Activated effector memory CD4-positive, alpha-beta T cell treated with Interleukin-2 at 50 U/mL for 16 hours (primary cell): ENCODE data around the gene C9orf40.

ENCODE experiments used
- DNase-seq: peaks from one replicate; pipeline ENCODE4 v3.0.0-alpha.2; 2020

Gene C9orf40

GRCh38 chr9:74935008-74935407 is 17.7 kb downstream of the C9orf40 start:
- no peak for DNase-seq

- no peak for DNase-seq
These were observed 31.0 kb downstream of the C9orf40 start for GRCh38 chr9:74921737-74922136.

- DNase-seq, result no peak
These were observed 31.6 kb downstream of the C9orf40 start for GRCh38 chr9:74920944-74921626.

- DNase-seq, result no peak
These were observed 42.7 kb downstream of the C9orf40 start for GRCh38 chr9:74910036-74910435.

- DNase-seq, result no peak
These were observed 44.0 kb downstream of the C9orf40 start for GRCh38 chr9:74908665-74909064.

- DNase-seq, result no peak
These were observed 45.6 kb downstream of the C9orf40 start for GRCh38 chr9:74907085-74907484.

GRCh38 chr9:74901001-74901400 is 51.7 kb downstream of the C9orf40 start:
- no peak for DNase-seq
